HG03175 (cell line): ENCODE results near the gene ANKRD9.

Experiments
- ATAC-seq: cut with Tn5 transposase; IDR thresholded peaks from one replicate; pipeline ENCODE4 v1.9.1; 2021; ENCODE audit warnings: mild to moderate bottlenecking, moderate library complexity; ENCODE audit not compliant: unreplicated experiment

Gene ANKRD9

DNA sequence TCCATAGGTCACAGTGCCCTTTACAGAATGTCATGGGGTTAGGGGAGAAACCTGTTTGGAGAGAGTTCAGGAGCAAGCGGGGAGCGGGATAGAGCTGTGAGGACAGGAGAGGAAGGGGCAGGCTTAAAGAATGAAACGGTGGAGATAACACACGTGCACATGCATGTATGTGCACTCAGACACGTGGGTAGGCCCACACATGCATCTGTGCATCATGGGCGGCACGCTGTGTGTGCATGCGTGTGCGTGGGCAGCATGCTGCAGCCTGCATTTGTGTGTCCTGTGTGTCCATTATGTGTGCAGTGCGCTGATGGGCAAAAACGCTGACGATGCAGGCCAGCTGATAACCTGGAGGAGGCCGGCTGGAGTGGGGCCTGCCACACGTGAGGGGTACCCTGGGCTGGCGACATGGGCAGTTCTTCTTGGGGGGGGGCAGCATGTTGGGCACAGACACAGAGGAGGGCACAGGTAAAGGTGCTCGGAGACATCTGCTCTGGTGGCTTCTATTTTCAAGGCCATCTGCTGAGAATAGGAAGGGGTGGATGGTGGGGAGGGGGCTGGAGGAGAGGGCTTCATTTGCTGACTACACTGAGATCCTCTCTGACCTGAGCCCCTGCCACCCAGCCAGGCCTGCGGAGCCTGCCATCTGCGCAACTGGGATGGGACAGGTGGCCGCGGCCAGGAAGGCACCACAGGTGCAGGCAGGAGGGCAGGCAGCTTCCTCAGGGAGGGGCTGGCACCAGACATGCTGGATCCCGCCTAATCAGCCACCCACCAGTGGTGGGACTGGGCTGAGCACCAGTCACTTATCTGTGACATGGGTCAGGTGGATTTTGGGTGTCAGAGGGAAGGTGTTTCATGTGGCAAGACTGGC, 4.6 kb upstream of the ANKRD9 start:
- no peak for ATAC-seq

DNA sequence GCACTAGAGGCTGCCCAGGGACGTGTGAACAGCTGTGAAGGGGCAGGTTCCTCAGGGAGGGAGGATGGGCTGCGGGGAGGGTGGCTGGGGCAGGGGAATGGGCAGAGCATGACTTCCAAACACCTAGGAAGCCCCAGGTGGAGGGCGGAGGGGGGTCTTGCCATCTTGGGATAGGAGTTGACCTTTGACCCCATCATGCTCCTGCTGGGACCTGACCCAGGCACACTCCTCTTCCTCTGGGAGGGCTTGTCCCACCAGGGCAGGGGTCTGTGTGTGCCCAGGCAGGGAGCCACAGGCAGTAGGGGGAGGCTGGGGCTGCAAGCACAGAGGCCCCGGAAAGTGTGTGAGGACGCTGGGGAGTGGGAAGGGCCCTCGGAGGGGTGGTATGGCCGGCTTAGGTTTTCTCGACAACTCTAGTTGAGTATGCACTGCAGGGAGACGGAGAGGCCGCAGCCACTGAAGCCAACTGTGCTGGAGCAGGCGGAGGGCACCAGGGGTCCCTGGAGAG, 3.3 kb upstream of the ANKRD9 start:
- no peak for ATAC-seq

DNA sequence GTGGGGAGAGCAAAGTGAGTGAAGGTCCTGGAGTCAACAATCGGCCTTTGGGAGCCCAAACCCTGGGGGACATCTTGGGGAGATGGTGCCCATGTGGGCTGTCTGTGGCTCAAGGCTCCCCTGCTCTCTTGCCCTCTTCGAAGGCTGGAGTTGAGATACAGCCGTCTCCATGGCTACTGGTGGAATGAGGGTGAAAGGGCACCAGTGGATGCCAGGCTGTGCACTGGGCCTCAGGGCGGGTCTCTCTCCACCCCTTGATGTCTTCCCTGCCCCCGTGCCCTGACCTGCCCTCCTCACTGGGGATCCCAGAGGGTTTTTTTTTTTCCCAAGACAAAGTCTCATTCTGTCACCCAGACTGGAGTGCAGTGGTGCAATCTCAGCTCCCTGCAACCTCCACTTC, 2.0 kb upstream of the ANKRD9 start:
- ATAC-seq: no peak

DNA sequence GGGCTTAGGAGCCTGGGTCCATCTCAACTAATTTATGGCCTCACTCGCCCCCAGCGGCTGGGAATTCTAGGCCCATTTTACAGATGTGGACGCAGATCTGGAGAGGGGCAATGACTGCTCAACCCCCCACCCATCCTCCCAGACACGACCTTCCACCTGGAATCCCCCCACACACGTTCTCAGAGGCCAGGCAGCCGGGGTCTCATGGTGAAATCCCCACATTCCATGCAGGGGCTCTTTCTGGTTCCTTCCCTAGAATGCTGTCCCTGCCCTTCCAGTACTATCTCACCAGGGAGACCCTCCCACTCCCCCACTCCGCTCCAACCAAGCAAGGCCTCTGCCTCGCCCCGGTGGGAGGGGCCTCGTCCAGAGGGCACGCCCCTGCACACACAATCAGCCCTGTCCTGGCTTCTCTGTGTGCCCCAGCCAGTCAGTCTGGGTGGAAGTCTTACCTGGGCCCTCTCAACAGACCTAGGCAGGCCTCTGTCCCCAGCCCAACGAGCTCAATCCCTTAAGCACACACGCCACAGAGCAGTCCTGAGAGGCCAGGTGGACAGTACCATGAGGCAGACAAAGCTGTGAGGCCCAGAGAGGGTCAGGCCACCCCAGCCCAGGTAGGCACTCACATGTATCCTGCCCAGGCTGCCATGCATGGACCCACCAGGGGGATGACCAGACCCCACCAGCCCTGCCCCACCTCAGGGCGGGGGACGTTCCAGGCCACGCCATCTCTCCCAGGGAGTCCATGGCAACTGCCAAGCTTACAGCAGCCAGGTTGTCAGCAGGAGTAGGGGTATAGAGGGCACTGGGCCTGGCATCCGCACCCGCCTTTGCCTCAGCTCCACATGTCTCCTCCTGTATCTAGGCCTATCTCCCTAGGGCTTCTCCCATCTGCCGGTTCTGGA, 1.3 kb upstream of the ANKRD9 start:
- no peak for ATAC-seq

DNA sequence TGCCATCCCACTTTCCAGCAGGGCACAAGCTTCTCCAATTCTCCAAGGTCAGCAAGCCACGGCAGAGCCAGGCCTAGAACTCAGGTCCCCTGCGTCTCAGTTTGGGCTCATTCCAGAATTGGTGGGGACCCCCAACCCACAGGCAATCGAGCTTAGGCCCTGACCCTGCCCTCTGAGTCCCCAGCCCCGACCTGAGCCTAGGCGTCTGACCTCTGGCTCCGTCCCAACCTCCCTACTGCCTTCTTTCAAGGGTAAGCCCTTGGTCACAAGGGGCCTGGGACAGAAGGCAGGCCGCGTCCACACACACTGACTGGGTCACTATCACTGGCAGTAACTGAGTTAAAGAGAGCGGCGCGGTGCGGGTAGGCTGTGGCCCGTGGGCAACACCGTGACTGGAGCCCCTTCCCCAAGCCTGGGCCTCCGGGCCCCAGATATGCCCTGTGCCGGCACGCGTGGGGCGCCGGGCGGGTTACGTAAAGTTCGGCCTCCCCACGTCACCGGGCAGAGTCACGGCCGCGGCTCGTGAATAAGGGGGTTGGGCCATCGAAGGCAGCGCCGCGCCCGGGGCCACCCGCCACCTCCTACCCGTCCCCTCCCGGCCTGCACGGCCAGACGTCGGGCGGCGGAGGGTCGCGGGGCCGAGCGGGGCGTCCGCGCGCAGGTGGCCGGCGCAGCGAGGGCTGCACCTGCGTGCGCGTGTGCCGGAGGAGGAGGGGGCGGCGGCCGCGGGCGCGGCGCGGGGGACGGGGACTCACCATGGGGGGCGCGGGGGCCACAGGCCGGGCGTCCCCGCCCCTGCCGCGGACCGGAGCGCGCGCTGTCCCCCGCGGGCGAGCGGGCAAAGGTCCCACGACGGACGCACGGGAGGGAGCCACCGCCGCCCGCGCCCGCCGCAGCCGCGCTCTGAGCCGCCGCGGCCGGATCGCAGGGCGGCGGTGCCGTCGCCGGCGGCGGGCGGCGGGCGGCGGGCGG, 516 bp downstream of the ANKRD9 start:
- no peak for ATAC-seq

DNA sequence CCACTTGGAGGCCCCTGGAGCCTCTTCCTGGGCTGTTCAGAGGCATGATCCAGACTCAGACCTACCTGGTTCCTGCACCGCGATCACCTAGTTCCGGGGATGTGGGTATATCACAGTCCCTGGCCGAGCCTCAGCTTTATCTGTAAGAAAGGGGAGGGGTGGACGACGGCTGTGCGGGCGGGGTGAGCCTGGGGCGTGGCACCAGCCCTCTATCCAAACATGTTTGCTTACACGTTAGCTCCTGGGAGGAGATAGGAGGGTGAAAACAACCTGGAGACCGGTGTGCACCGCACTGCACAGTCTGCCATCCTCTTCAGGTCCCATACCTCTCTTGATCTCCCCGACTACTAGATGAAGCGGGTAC, 1.2 kb downstream of the ANKRD9 start:
- ATAC-seq: no peak

DNA sequence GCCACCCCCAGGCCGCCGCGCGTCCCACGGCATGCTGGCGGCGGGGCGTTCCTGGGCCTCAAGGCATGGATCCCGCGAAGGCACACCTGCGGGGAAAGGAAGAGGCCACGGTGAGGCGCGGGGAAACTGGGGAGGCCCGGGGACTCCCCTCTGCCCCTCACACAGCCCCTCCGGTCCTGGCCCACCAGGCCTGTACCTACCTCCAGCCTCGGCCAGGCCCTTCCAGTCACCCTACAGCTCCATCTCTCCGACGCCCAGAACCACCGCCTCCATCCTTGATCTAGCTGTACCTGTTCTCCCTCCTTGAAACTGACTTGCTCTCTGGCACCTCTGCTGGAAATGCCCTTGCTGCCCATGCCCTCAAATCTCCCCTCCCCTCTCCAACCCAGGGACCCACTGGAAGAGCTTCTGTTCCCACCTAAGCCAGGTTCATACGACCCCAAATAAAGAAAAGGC, 1.7 kb downstream of the ANKRD9 start:
- no peak for ATAC-seq

DNA sequence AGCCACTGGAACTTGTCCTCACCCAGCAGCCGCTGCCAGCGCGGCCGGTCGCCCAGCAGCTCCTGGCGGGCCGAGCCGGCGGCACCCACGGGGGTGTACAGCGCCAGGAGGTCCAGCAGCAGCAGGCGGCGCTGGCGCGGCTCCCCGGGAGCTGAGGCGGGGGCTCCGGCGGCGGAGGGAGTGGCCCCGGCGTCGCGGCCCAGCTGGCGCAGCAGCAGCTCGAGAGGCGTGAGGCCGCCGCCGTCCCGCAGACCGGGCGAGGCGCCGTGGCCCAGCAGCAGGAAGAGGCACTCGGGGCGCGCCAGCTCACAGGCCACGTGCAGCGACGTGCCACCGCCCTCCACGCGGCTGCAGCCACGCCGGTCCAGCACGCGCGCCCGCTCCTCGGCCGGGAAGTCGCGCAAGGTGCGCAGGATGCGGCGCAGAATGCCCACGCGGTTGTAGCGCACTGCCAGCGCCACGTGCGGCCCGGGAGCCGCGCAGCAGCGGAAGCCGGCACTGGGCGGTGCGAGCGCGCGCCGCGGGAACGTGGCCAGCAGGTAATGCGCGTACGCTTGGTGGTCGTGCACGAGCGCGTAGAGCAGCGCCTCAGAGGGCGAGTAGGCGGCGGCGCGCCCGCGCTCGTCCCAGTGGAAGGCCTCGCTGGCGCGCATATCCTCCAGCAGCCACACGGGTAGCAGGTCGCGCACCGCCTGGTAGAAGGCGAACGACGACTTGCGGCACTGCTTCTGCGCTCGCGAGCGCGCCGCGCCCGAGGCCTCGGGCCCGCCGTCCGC, 2.3 kb downstream of the ANKRD9 start:
- no peak for ATAC-seq

DNA sequence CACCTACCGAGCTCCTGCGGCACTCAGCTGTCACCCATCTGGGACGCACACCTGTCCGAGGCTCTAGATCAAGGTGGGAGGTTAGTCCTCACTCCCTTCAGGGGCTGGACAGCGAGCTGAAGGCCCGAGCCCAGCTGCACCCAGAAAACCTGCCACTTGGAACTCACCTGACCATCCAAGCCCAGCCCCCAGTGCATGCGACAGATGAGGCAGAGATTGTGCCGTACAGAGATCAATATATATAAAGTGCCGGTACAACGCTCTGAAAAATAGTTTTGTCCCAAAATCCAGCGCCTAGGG, 3.0 kb downstream of the ANKRD9 start:
- no peak for ATAC-seq

DNA sequence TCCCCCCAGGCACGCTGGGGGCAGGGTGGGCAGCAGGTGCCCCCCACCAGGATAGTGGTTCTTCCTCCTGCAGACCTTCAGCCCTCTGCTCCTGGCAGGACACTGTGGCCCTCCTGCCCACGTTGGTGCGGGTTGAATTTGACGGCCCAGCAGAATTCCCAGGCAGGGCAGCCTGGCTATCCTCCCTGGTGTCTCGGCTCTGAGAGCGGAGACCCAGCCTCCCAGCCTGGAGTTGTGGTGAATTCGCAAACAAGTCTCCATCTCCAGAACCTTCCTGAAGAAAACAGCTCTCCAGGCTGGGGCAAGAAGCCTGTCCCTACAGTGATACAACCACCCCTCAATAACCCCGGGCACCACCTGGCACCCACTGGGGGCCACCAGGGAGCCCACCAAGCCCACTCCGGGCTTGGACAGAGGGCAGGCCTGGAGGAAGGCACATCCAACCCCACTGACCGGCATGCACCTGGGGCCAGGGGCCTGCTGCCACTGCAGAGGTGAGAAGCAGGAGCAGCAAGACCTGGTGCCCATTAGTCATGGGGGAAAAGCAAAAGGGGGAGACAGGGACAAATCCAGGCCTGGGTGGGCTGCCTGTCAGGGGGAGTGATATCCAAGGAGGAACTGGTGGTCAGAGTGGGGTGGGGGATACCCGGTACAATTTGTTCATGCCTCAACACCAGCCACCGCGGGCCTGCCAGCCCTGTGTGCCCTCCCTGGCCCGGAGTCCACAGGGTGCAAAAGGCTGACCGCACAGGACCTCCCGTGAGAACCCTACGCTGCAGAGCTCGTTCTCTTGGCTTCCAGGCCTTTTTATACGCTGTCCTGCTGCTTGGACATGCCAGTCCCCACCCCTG, 3.6 kb downstream of the ANKRD9 start:
- ATAC-seq: no peak

DNA sequence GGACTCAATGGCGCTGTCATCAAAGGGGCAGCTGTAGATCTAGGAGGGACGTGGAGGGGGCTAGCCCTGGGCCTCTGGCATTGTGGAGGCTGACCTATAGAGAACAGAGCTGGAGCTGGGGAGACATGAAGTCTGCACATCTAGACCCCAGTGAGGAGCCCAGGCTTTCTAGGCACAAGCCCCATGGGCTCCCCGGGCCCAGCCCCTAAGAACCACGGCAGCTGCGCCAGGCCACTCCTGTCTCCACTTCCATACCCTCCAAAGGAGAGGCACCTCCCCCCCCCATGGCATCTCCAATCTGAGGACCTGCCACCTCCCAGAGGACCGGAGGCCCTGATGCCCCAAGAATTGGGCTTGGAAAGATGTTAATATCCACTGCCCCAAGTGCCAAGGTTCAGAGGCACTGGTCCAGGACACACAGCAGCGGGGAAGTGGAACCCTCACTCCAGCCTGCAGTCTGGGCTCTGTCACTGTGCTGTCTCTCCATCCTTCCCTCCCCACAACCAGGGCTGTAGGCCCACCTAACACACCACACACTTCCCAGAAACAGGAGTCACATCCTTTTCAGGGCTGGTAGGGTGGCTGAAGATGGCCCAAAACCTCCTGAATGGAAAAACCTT, 4.5 kb downstream of the ANKRD9 start:
- no peak for ATAC-seq

DNA sequence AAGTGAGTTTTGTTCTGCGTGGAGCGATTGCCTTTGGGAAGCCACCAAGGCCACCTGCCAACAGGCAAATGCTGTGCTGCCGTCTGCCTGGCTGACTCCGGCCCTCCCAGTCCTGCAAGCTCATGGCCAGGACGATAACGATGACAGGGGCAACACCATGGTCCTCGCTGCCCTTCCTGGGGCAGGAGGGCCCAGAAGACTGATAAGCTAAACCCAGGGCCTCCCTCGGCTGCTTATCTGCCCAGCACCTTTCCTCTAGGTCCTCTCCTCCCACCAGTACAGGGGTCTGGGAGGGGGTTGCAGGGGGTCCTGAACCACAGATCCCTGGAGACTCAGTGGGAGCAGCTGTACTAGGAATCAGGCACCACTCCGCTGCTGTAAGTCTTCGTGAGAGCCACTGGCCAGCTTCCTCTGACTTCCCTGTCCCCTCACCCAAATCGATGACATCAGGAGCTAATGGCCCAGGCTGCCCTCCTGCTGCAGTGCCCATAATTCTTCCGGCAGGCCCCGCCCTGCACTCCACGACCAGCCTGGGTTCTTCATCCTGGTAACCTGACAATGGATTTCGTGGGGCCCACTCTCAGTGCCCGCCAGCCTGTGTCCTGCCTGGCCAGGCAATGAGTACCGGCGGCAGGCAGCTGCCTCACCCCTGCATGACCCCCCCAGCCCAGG, 5.1 kb downstream of the ANKRD9 start:
- ATAC-seq: no peak

DNA sequence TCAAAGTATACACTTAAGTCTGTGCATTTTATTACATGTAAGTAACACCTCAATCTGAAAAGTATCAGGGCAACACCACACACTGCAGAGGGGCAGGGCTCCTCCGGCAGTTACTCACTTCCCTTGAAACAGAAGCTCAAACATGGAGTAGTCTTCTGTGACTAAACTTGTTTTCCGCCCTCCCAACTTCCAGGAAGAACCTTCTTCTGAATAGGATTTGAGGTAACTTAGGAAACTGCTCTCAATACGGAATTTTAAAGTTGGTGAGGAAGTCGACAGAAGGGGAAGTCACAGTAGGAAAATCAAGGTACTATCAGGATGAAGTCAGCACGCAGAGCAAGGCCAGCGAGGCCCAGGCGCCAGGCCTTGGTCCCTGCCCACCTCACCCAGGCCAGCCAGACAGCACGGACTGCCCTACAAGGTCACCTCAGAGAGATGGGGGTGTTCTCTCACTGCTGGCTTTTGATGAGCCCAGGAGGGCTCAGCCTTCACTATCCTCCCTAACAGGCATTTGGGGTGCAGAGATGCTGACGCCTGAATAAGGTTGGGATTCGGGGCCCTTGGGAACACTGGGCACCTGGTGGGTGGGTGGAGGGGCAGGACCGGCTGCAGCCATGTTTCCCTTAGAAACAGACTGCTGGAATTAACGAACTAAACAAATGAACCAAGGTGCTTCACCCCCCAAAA, 5.8 kb downstream of the ANKRD9 start:
- ATAC-seq: no peak

DNA sequence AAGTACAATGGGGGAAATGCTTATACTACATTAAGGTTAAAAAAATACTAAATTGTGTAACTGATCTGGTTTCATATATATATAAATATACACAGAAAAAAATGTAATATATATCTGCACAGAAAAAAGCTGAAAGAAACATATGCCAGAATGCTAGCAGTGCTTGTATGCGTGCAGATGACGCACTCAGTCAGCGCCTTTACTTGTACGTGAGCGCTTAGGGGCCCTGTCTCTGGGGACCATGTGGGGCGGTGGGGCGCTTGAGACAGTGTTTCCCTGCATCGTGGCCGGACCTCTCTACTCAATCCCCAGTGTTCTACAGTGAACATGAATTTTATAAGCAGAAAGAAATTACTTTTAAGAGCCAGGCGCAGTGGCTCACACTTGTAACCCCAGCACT, 7.0 kb downstream of the ANKRD9 start:
- ATAC-seq: no peak

DNA sequence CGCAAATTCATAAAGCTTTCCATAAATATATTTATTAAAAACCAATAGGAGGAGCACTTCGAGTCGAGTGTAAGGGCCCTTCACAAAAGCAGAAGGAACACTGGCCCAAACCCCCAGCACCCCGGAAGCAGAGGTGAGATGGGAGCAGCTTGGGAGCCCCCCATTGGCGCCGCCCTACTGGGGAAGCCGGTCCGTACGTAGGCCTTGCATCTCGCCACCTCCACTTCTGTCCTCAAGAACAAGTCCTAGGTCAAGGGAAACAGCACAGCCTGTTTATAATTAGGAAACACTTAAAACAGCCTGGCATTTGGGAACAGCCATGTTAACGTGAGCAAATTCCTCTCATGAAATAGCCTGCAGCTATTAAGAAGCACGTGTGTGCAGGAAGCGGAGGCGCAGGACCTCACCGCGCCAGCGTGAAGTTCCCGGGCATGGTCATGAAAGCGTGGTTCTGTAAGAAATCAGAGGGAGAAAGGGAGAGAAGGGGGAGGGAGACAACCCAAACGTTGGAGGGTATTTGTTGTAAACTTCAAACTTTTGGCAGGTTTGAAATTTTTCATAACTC, 7.7 kb downstream of the ANKRD9 start:
- no peak for ATAC-seq

DNA sequence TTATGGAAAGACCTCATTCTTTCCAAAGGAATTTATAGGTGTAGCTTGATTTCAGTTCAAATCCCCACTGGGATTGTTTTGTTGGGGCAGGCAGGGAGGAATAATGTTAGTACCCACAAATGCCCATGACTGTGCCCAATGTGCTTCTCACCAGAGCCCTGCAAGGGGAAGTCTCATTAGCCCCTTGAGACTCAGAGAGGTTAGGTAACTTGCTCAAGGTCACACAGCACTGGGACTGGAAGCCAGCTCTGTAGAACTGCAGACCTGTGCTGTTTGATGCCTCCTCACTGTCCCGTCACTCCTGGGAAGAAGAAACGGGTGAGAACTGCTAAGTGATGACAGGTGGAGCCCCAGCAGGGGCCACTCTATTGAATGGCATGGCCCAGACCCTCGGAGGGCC, 8.9 kb downstream of the ANKRD9 start:
- no peak for ATAC-seq

DNA sequence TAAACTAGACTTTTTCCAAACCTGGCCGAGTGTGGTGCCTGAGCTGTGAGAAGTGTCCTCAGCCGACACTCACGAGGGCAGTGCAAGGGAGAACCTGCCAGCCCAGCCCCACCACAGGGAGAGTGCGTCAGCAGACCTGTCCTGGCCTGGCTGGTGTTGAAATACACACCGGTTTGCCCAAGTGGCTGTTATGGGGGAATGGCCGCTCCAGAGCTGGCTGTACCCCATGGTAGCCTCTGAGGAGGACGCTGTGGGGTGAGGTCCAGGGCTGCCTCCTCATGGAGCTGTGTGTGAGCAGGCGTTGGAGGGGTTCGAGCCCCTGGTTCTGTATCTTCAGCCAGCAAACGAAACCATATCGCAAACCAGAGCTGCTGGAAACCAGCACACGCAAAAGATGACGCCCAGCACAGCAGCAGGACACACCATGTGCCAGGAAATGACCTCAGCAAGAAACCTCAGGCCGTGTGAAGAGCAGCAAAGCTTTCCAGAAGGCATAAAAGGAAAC, 9.4 kb downstream of the ANKRD9 start:
- no peak for ATAC-seq
